HG03442 (cell line): Measurements from ENCODE around the gene AKIP1.

Experiments used
- ATAC-seq: cut with Tn5 transposase; IDR thresholded peaks from one replicate; pipeline ENCODE4 v1.9.1; 2021; ENCODE audit warnings: mild to moderate bottlenecking, moderate library complexity; ENCODE audit not compliant: unreplicated experiment

AKIP1 gene

GRCh38 chr11:8956860-8957259, 45.9 kb downstream of the AKIP1 start:
- ATAC-seq, result no peak

- peak; percentile 38 for ATAC-seq
Measured at GRCh38 chr11:8959546-8960166, 48.7 kb downstream of the AKIP1 start.

- no peak for ATAC-seq
Measured at GRCh38 chr11:8961401-8961800, 50.4 kb downstream of the AKIP1 start.

GRCh38 chr11:8962841-8963240, 51.9 kb downstream of the AKIP1 start:
- no peak for ATAC-seq

GRCh38 chr11:8963569-8964323, 52.8 kb downstream of the AKIP1 start:
- peak; percentile 53 for ATAC-seq

- peak; percentile 73 for ATAC-seq
Measured at GRCh38 chr11:8964324-8965320, 53.6 kb downstream of the AKIP1 start, which contains the start of gene TMEM9B. TMEM9B (minus strand) TSS chr11:8964442; CDS start chr11:8964313, 129 bp downstream.

- no peak for ATAC-seq
Measured at GRCh38 chr11:8967184-8967583, 56.2 kb downstream of the AKIP1 start.
